CD4-positive, alpha-beta T cell (primary cell): ENCODE data around the gene SHISA4. TPM values are rescaled to one million over a fixed set of nuclear protein-coding genes. Genes with fewer than 3 reads are reported as not detected.

Source experiments
- ATAC-seq: fragments of 200-7000 bp; cut with Tn5 transposase; one replicate; pipeline ENCODE4 v1.10.0; 2022; ENCODE audit warnings: mild to moderate bottlenecking; ENCODE audit not compliant: poor library complexity
- CTCF ChIA-PET: fragments of 350-600 bp; sonication (Branson Sonifier 250); formaldehyde crosslinking; loops from one replicate; lab custom pipeline; 2021; ENCODE audit warnings: antibody characterized with exemption, inconsistent platforms; lab: Charles Lee
- POLR2A ChIA-PET: fragments of 350-600 bp; sonication (Branson Sonifier 250); formaldehyde crosslinking; loops from one replicate; lab custom pipeline; 2021; ENCODE audit warnings: antibody characterized with exemption, inconsistent platforms; lab: Charles Lee
- DNase-seq, 14 experiments: peaks; one replicate each; pipeline ENCODE4 v3.0.0-alpha.2; 2013 to 2020; ENCODE audit warnings: mixed read lengths in 2 of 14
- H3K27ac ChIP-seq, 2 donors: one replicate each; pipeline versions ENCODE4 v1.5.1 to v1.7.0; 2013; ENCODE audit warnings: low read length in 2 of 2, low read depth in 1 of 2, mild to moderate bottlenecking in 1 of 2
- H3K27me3 ChIP-seq, 2 experiments: 1 replicate in 1 of 2; 2 replicates in 1 of 2; pipeline versions ENCODE4 v1.6.1 to v1.7.0; 2013; ENCODE audit warnings: low read length in 2 of 2, control low read depth in 1 of 2, mild to moderate bottlenecking in 1 of 2, moderate library complexity in 1 of 2; ENCODE audit not compliant: insufficient read depth in 2 of 2, control insufficient read depth in 1 of 2
- H3K36me3 ChIP-seq: one replicate; pipeline ENCODE4 v1.6.1; 2013; ENCODE audit warnings: low read length, control low read depth; ENCODE audit not compliant: insufficient read depth
- H3K4me1 ChIP-seq: one replicate; pipeline ENCODE4 v1.6.1; 2013; ENCODE audit warnings: low read length, control low read depth; ENCODE audit not compliant: insufficient read depth
- H3K4me3 ChIP-seq: one replicate; pipeline ENCODE4 v1.5.1; 2013; ENCODE audit warnings: mild to moderate bottlenecking, low read length, moderate library complexity
- H3K9me3 ChIP-seq, 2 experiments: 1 replicate in 1 of 2; 2 replicates in 1 of 2; pipeline versions ENCODE4 v1.6.1 to v1.7.0; 2013; ENCODE audit warnings: low read length in 2 of 2, mild to moderate bottlenecking in 2 of 2, control low read depth in 1 of 2, moderate library complexity in 1 of 2; ENCODE audit not compliant: control insufficient read depth in 1 of 2, insufficient read depth in 1 of 2
- H3K27ac Mint-ChIP-seq: one replicate; pipeline ENCODE4 v1.8.0; 2020; ENCODE audit warnings: mixed read lengths
- H3K27me3 Mint-ChIP-seq: one replicate; pipeline ENCODE4 v1.8.0; 2021; ENCODE audit warnings: mixed read lengths
- H3K36me3 Mint-ChIP-seq: one replicate; pipeline ENCODE4 v1.8.0; 2021; ENCODE audit warnings: low read depth, mixed read lengths
- H3K4me1 Mint-ChIP-seq: one replicate; pipeline ENCODE4 v1.8.0; 2021; ENCODE audit warnings: low read depth, mixed read lengths
- H3K4me3 Mint-ChIP-seq: one replicate; pipeline ENCODE4 v1.8.0; 2020; ENCODE audit warnings: mild to moderate bottlenecking, mixed read lengths
- H3K9me3 Mint-ChIP-seq: one replicate; pipeline ENCODE4 v1.8.0; 2020; ENCODE audit warnings: mixed read lengths
- CTCF ChIP-seq: fragments of 200-600 bp; IDR thresholded peaks from one replicate; pipeline ENCODE4 v1.8.0; 2022; ENCODE audit warnings: antibody characterized with exemption, mild to moderate bottlenecking
- intact Hi-C, 2 experiments: fragments of 100-400 bp; cut with DNase I in 1 of 2; cut with micrococcal nuclease in 1 of 2; formaldehyde crosslinking; loops; one replicate each; pipeline versions ENCODE4 v1.15.1 to v1.9.0; 2023 to 2025; cut with DNase I, micrococcal nuclease
- total RNA-seq, 174 experiments: library from RNA in 2 of 174; stranded (reverse) in 2 of 174; gene quantifications; one replicate each; pipeline ENCODE4 v1.2.3 and lab custom pipeline; 2021 to 2026

Gene SHISA4
- total RNA-seq, 2 experiments from 2014 or later, result 0.19 TPM; not detected in 1

- intact Hi-C loops, result no loop called here
- H3K4me1 Mint-ChIP-seq, result no peaks in the 10 kb centered on the region
- no peak for ATAC-seq
- POLR2A ChIA-PET, result no interaction called here
- Histone ChIP-seq H3K9me3 (no peaks in the 10 kb centered on the region), H3K36me3 (no peaks in the 10 kb centered on the region), H3K4me1 (no peaks in the 10 kb centered on the region), H3K4me3 (no peak overlapping the region), H3K27me3 (no peaks in the 10 kb centered on the region), H3K27ac (no peak overlapping the region)
- no peak overlapping the region for H3K27ac Mint-ChIP-seq
- DNase-seq, result no peak
- H3K36me3 Mint-ChIP-seq, result no peaks in the 10 kb centered on the region
- TF ChIP-seq CTCF, result no peak
- H3K9me3 Mint-ChIP-seq, result no peaks in the 10 kb centered on the region
- H3K4me3 Mint-ChIP-seq, result no peak overlapping the region
- CTCF ChIA-PET, result no interaction called here
- H3K27me3 Mint-ChIP-seq, result peaks cover 5% of the 10 kb centered on the region
Observed at GRCh38 chr1:201902198-201902597, 13.5 kb downstream of the SHISA4 start.

GRCh38 chr1:201903135-201903534 is 14.4 kb downstream of the SHISA4 start:
- intact Hi-C loops, result no loop called here
- ChIA-PET CTCF (no interaction called here), POLR2A (no interaction called here)
- no peak overlapping the region for H3K27ac ChIP-seq
- H3K4me3 Mint-ChIP-seq, result no peak overlapping the region
- no peaks in the 10 kb centered on the region for H3K36me3 ChIP-seq
- H3K9me3 ChIP-seq, result no peaks in the 10 kb centered on the region
- DNase-seq (no peak), ATAC-seq (no peak)
- no peaks in the 10 kb centered on the region for H3K9me3 Mint-ChIP-seq
- H3K4me3 ChIP-seq, result no peak overlapping the region
- H3K27ac Mint-ChIP-seq, result no peak overlapping the region
- no peak for TF ChIP-seq CTCF
- no peaks in the 10 kb centered on the region for H3K27me3 ChIP-seq
- H3K36me3 Mint-ChIP-seq, result no peaks in the 10 kb centered on the region
- no peaks in the 10 kb centered on the region for H3K4me1 Mint-ChIP-seq
- no peaks in the 10 kb centered on the region for H3K4me1 ChIP-seq
- peaks cover 5% of the 10 kb centered on the region for H3K27me3 Mint-ChIP-seq

GRCh38 chr1:201904579-201904978 is 15.9 kb downstream of the SHISA4 start:
- Mint-ChIP-seq H3K4me3 (no peak overlapping the region), H3K9me3 (no peaks in the 10 kb centered on the region), H3K27ac (no peak overlapping the region), H3K27me3 (peaks cover 5% of the 10 kb centered on the region), H3K4me1 (no peaks in the 10 kb centered on the region), H3K36me3 (no peaks in the 10 kb centered on the region)
- no peak for TF ChIP-seq CTCF
- Histone ChIP-seq H3K27me3 (no peaks in the 10 kb centered on the region), H3K36me3 (no peaks in the 10 kb centered on the region), H3K4me1 (no peaks in the 10 kb centered on the region), H3K4me3 (no peak overlapping the region), H3K27ac (no peak overlapping the region), H3K9me3 (no peaks in the 10 kb centered on the region)
- ChIA-PET CTCF (no interaction called here), POLR2A (interaction anchor here (1.4 kb wide), 1 partner anchor 8 kb away, joined by 3 read pairs; no protein-coding TSS in a partner anchor)
- intact Hi-C loops, result no loop called here
- no peak for ATAC-seq
- DNase-seq, result no peak
